Esophagus muscularis mucosa (tissue), 4 donors: Measurements from ENCODE around the gene NT5DC1.

Experiments used
- CTCF ChIP-seq, 3 experiments: fragments of 200-600 bp in 2 of 3; fragments of 450-650 bp in 1 of 3; sonication (generic) in 2 of 3; IDR thresholded peaks; one replicate each; pipeline ENCODE4 v1.5.1; 2017 to 2019; ENCODE audit warnings: antibody characterized with exemption in 3 of 3, mild to moderate bottlenecking in 2 of 3, moderate library complexity in 1 of 3
- EP300 ChIP-seq: sonication (generic); formaldehyde crosslinking; IDR thresholded peaks from one replicate; pipeline ENCODE4 v1.6.1; 2017; ENCODE audit warnings: antibody characterized with exemption
- POLR2A ChIP-seq: fragments of 450-650 bp; IDR thresholded peaks from one replicate; pipeline ENCODE4 v1.6.1; 2017; ENCODE audit warnings: antibody characterized with exemption, moderate library complexity, mild to moderate bottlenecking, low read depth
- POLR2AphosphoS5 ChIP-seq, 2 donors: sonication (generic); formaldehyde crosslinking; IDR thresholded peaks; one replicate each; pipeline ENCODE4 v1.6.1; 2017; ENCODE audit warnings: antibody characterized with exemption in 2 of 2

GRCh38 chr6:116154887-116155286 lies 54.2 kb downstream of the NT5DC1 start:
- TF ChIP-seq CTCF (IDR thresholded peaks at IDR 0.05) (no peak), EP300 (no peak), POLR2A (no peak), POLR2AphosphoS5 (IDR thresholded peaks at IDR 0.05) (no peak)
